ENCODE data around the gene MT1E.
"Not testable (repeated sequence)": the region's sequence is repeated elsewhere in the genome, so short reads cannot be mapped to it uniquely, and the experiment has no call there.

MT1E gene

DNA sequence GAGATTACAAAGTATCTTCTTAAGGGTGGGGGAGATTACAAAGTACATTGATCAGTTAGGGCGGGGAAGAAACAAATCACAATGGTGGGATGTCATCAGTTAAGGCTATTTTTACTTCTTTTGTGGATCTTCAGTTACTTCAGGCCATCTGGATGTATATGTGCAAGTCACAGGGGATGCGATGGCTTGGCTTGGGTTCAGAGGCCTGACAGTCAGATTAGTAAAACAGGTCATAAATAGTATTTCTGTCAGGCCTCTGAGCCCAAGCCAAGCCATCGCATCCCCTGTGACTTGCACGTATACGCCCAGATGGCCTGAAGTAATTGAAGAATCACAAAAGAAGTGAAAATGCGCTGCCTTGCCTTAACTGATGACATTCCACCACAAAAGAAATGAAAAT is 49.0 kb downstream of the MT1E start:
- not testable (repeated sequence) for FAIRE-seq

- no peak for FAIRE-seq
These were observed 50.2 kb downstream of the MT1E start for GRCh38 chr16:56675685-56676210.
